ENCODE measurements around the gene PITPNM2. TPM values are rescaled to one million over a fixed set of nuclear protein-coding genes. Genes with fewer than 3 reads are reported as not detected.

Gene PITPNM2
- total and polyA plus RNA-seq, 2 donors (not counting 1 experiment from before 2014, with no cell fraction given) = 2.2 to 6.6 TPM

- Histone ChIP-seq H3K27ac (ENCODE audit: insufficient read depth, low read length) (no peak overlapping the region), H4K20me1 (ENCODE audit: control insufficient read depth, extremely low read depth, insufficient read depth, low read length) (no peaks in the 10 kb centered on the region), H3K79me2 (ENCODE audit: control insufficient read depth, insufficient read depth, low read length) (peaks cover 4% of the 10 kb centered on the region), H3K9me3 (ENCODE audit: control insufficient read depth, insufficient read depth, low read depth, low read length) (no peaks in the 10 kb centered on the region), H2AFZ (ENCODE audit: low read length) (no peak overlapping the region), H3K4me3 (replicated peaks in 1 of 4; ENCODE audit: control extremely low read depth in 1 of 4, insufficient read depth in 1 of 4, low read depth in 3 of 4, low read length in 4 of 4) (no peak overlapping the region), H3K36me3 (ENCODE audit: control insufficient read depth, insufficient read depth, low read length) (no peaks in the 10 kb centered on the region), H3K4me2 (ENCODE audit: extremely low read depth, insufficient read depth, low read length) (no peak overlapping the region), H3K9ac (ENCODE audit: insufficient read depth, low read length) (no peak overlapping the region), H3K4me1 (ENCODE audit: control insufficient read depth, extremely low read depth, insufficient read depth, low read length) (peaks cover 9% of the 10 kb centered on the region), H3K27me3 (ENCODE audit: control insufficient read depth, insufficient read depth, low read length) (no peaks in the 10 kb centered on the region)
- TF ChIP-seq CTCF (conservative IDR thresholded peaks at IDR 0.05 in 1 of 2, IDR thresholded peaks at IDR 0.05 in 1 of 2; ENCODE audit: low read depth in 1 of 2, low read length in 2 of 2) = no peak
- no peak for TF ChIP-seq EZH2 (IDR thresholded peaks at IDR 0.05; ENCODE audit: low read length, missing control alignments)
- DNase-seq (ENCODE audit: low read depth in 2 of 2) = no peak
These were observed 29.2 kb downstream of the PITPNM2 start for GRCh38 chr12:123121670-123122069.

- Histone ChIP-seq H3K4me1 (ENCODE audit: control insufficient read depth, extremely low read depth, insufficient read depth, low read length) (peaks cover 4% of the 10 kb centered on the region), H3K4me2 (ENCODE audit: extremely low read depth, insufficient read depth, low read length) (no peak overlapping the region), H4K20me1 (ENCODE audit: control insufficient read depth, extremely low read depth, insufficient read depth, low read length) (no peaks in the 10 kb centered on the region), H3K27ac (ENCODE audit: insufficient read depth, low read length) (no peak overlapping the region), H3K79me2 (ENCODE audit: control insufficient read depth, insufficient read depth, low read length) (peaks cover 4% of the 10 kb centered on the region), H3K36me3 (ENCODE audit: control insufficient read depth, insufficient read depth, low read length) (no peaks in the 10 kb centered on the region), H3K9me3 (ENCODE audit: control insufficient read depth, insufficient read depth, low read depth, low read length) (no peaks in the 10 kb centered on the region), H3K27me3 (ENCODE audit: control insufficient read depth, insufficient read depth, low read length) (no peaks in the 10 kb centered on the region), H3K9ac (ENCODE audit: insufficient read depth, low read length) (no peak overlapping the region), H2AFZ (ENCODE audit: low read length) (no peak overlapping the region), H3K4me3 (replicated peaks in 1 of 4; ENCODE audit: control extremely low read depth in 1 of 4, insufficient read depth in 1 of 4, low read depth in 3 of 4, low read length in 4 of 4) (no peak overlapping the region)
- TF ChIP-seq EZH2 (IDR thresholded peaks at IDR 0.05; ENCODE audit: low read length, missing control alignments) (no peak), CTCF (conservative IDR thresholded peaks at IDR 0.05 in 1 of 2, IDR thresholded peaks at IDR 0.05 in 1 of 2; ENCODE audit: low read depth in 1 of 2, low read length in 2 of 2) (no peak)
- no peak for DNase-seq (ENCODE audit: low read depth in 2 of 2)
These were observed 30.3 kb downstream of the PITPNM2 start for GRCh38 chr12:123120452-123121166.

- Histone ChIP-seq H3K4me3 (replicated peaks in 1 of 4; ENCODE audit: control extremely low read depth in 1 of 4, insufficient read depth in 1 of 4, low read depth in 3 of 4, low read length in 4 of 4) (no peak overlapping the region), H3K27ac (ENCODE audit: insufficient read depth, low read length) (no peak overlapping the region), H3K9ac (ENCODE audit: insufficient read depth, low read length) (no peak overlapping the region), H3K4me1 (ENCODE audit: control insufficient read depth, extremely low read depth, insufficient read depth, low read length) (peaks cover 8% of the 10 kb centered on the region), H3K4me2 (ENCODE audit: extremely low read depth, insufficient read depth, low read length) (no peak overlapping the region), H3K36me3 (ENCODE audit: control insufficient read depth, insufficient read depth, low read length) (no peaks in the 10 kb centered on the region), H3K27me3 (ENCODE audit: control insufficient read depth, insufficient read depth, low read length) (no peaks in the 10 kb centered on the region), H4K20me1 (ENCODE audit: control insufficient read depth, extremely low read depth, insufficient read depth, low read length) (no peaks in the 10 kb centered on the region), H3K79me2 (ENCODE audit: control insufficient read depth, insufficient read depth, low read length) (peaks cover 4% of the 10 kb centered on the region), H3K9me3 (ENCODE audit: control insufficient read depth, insufficient read depth, low read depth, low read length) (no peaks in the 10 kb centered on the region), H2AFZ (ENCODE audit: low read length) (no peak overlapping the region)
- DNase-seq (ENCODE audit: low read depth in 2 of 2) = no peak
- TF ChIP-seq CTCF (conservative IDR thresholded peaks at IDR 0.05 in 1 of 2, IDR thresholded peaks at IDR 0.05 in 1 of 2; ENCODE audit: low read depth in 1 of 2, low read length in 2 of 2) (no peak), EZH2 (IDR thresholded peaks at IDR 0.05; ENCODE audit: low read length, missing control alignments) (no peak)
These were observed 31.1 kb downstream of the PITPNM2 start for GRCh38 chr12:123119808-123120207.

All from fibroblast of lung (primary cell).